GM18858 (cell line): ENCODE data around the gene ZBTB7C.

ENCODE experiments used
- ATAC-seq: cut with Tn5 transposase; IDR thresholded peaks from one replicate; pipeline ENCODE4 v1.9.1; 2021; ENCODE audit not compliant: unreplicated experiment

ZBTB7C gene

GRCh38 chr18:48391868-48392267 is 17.3 kb downstream of the ZBTB7C start:
- no peak for ATAC-seq

- no peak for ATAC-seq
Measured at GRCh38 chr18:48390641-48391040, 18.5 kb downstream of the ZBTB7C start.

- no peak for ATAC-seq
Measured at GRCh38 chr18:48388478-48388877, 20.7 kb downstream of the ZBTB7C start.

- no peak for ATAC-seq
Measured at GRCh38 chr18:48387300-48387699, 21.9 kb downstream of the ZBTB7C start.

- ATAC-seq = no peak
Measured at GRCh38 chr18:48385596-48385995, 23.6 kb downstream of the ZBTB7C start.

- no peak for ATAC-seq
Measured at GRCh38 chr18:48376934-48377333, 32.2 kb downstream of the ZBTB7C start.

- ATAC-seq = no peak
Measured at GRCh38 chr18:48376406-48376805, 32.8 kb downstream of the ZBTB7C start.

GRCh38 chr18:48375150-48375800 is 33.9 kb downstream of the ZBTB7C start:
- ATAC-seq = no peak

GRCh38 chr18:48374423-48375149 is 34.6 kb downstream of the ZBTB7C start:
- no peak for ATAC-seq

GRCh38 chr18:48371854-48372602 is 37.2 kb downstream of the ZBTB7C start:
- ATAC-seq = no peak

- no peak for ATAC-seq
Measured at GRCh38 chr18:48367557-48367956, 41.6 kb downstream of the ZBTB7C start.

GRCh38 chr18:48365965-48366364 is 43.2 kb downstream of the ZBTB7C start:
- no peak for ATAC-seq

GRCh38 chr18:48364146-48364545 is 45.0 kb downstream of the ZBTB7C start:
- no peak for ATAC-seq

GRCh38 chr18:48363175-48363574 is 46.0 kb downstream of the ZBTB7C start:
- ATAC-seq = no peak

- ATAC-seq = no peak
Measured at GRCh38 chr18:48361801-48362200, 47.4 kb downstream of the ZBTB7C start.

GRCh38 chr18:48360376-48361021 is 48.7 kb downstream of the ZBTB7C start:
- no peak for ATAC-seq

- ATAC-seq = no peak
Measured at GRCh38 chr18:48359626-48360025, 49.6 kb downstream of the ZBTB7C start.

- no peak for ATAC-seq
Measured at GRCh38 chr18:48358868-48359267, 50.3 kb downstream of the ZBTB7C start.

GRCh38 chr18:48356909-48357631 is 52.1 kb downstream of the ZBTB7C start:
- ATAC-seq = no peak

GRCh38 chr18:48356151-48356745 is 52.9 kb downstream of the ZBTB7C start:
- ATAC-seq = no peak
